NB4 (cell line): ENCODE data around the gene CP.

Experiments
- MYC ChIP-seq: IDR thresholded peaks from 2 replicates; pipeline ENCODE4 v1.6.1; 2011; ENCODE audit warnings: low read depth, low read length
- POLR2A ChIP-seq: IDR thresholded peaks from 2 replicates; pipeline ENCODE4 v1.6.1; 2011; ENCODE audit warnings: mild to moderate bottlenecking; ENCODE audit not compliant: insufficient read length; ENCODE audit errors: extremely low read depth

- no peak for TF ChIP-seq MYC
- no peak for TF ChIP-seq POLR2A
Observed at GRCh38 chr3:149243540-149243939, 21.9 kb upstream of the CP start.
